MG63 (cell line): ENCODE data around the gene WDR33. TPM values are rescaled to one million over a fixed set of nuclear protein-coding genes. Genes with fewer than 3 reads are reported as not detected.

Experiments used
- DNase-seq: peaks from one replicate; pipeline ENCODE4 v3.0.0-alpha.2; 2020
- H3K27me3 ChIP-seq: fragments of 250-450 bp; sonication (Bioruptor Pico); 2 replicates; pipeline ENCODE4 v1.5.1; 2020; ENCODE audit warnings: mild to moderate bottlenecking, moderate library complexity
- H3K36me3 ChIP-seq: fragments of 250-450 bp; sonication (Bioruptor Pico); 2 replicates; pipeline ENCODE4 v1.5.1; 2020; ENCODE audit warnings: mild to moderate bottlenecking, moderate library complexity
- H3K4me3 ChIP-seq: fragments of 250-450 bp; sonication (Bioruptor Pico); 2 replicates; pipeline ENCODE4 v1.5.1; 2020; ENCODE audit warnings: mild to moderate bottlenecking, moderate library complexity
- H3K9me3 ChIP-seq: fragments of 250-450 bp; sonication (Bioruptor Pico); 2 replicates; pipeline ENCODE4 v1.5.1; 2020; ENCODE audit warnings: mild to moderate bottlenecking, moderate library complexity
- total RNA-seq: library from RNA; depleted of rRNA; stranded (reverse); fragments of >200 nt; shearing (Covaris generic); gene quantifications from 2 replicates; pipeline ENCODE4 v1.2.3, GENCODE V29; 2014; ENCODE audit warnings: low replicate concordance

WDR33 gene
- total RNA-seq, 1 experiment from 2014 or later: 21.9 TPM

DNA sequence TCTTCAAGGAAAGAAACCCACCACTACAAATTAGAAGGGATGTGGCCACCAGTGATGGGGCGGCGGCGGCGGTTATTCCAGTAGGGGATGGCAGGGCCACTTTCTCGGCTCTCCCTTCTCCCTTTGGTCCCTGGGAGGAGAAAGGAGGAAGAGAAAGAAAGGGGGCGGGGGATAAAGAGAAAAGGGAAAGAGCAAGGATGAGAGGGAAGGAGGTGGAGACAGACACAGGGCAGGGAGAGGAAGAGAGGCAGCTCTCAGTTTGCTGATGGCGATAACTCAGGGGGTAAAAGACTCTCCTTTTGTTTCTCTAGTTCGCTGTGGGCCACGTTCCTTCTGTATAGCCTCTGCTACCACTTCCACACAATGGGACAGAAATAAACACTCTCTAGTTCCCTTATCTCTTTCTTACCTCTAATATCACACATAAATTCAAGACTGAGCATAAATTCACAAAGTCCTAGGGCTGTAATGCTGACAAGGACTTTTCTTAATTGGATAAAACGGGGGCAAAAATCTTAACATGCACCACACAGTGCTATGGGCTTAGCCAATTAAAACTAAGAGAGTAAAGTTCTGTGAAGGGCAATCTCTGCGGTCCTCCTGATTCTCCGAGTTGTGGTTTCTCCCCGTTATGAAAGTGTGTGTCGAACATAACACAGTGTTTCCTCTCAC is 95.1 kb downstream of the WDR33 start:
- Histone ChIP-seq H3K9me3 (no peaks in the 10 kb centered on the region), H3K36me3 (peaks cover 52% of the 10 kb centered on the region), H3K27me3 (no peaks in the 10 kb centered on the region), H3K4me3 (no peak overlapping the region)
- DNase-seq: no peak

GRCh38 chr2:127713562-127713961 is 97.4 kb downstream of the WDR33 start:
- Histone ChIP-seq H3K9me3 (no peaks in the 10 kb centered on the region), H3K27me3 (no peaks in the 10 kb centered on the region), H3K4me3 (no peak overlapping the region), H3K36me3 (peaks cover 48% of the 10 kb centered on the region)
- DNase-seq: no peak

DNA sequence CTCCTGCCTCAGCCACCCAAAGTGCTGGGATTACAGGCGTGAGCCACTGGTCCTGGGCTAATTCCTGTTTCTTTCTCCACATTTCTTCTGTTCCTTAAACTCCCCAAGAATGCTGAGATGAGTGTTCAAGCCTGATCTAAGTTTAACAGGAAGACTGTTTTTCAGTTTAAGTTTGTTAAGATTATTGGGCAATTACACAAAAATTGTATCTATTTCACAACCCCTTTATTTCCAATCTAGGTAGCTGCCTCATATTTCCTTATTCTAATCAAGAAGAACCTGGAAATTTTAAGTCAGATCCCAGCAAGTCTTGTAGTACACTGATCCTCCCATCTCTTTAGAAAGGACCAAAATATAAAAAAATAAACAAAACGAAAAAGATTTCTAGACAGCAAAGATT is 98.0 kb downstream of the WDR33 start:
- Histone ChIP-seq H3K4me3 (no peak overlapping the region), H3K27me3 (no peaks in the 10 kb centered on the region), H3K36me3 (peaks cover 49% of the 10 kb centered on the region), H3K9me3 (no peaks in the 10 kb centered on the region)
- no peak for DNase-seq

DNA sequence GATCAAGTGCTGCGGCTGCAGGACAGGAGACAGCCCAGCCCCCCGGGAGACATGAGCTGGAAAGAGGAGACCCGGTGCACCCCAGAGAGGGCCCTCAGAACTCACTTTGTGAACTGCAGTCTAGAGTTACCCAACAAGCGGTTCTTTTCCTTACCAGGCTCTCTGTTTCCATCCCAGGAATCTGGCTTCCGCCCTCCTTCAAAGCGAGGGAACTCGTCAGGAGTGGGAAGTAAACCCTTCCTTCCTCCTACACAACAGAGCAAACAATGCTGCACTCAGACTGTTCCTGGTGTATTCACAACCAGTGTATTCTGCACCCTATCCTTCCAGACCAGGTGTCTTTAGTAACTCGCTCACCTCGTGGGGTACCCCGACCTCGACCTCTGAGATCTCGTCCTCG is 101.6 kb downstream of the WDR33 start:
- DNase-seq: no peak
- Histone ChIP-seq H3K27me3 (no peaks in the 10 kb centered on the region), H3K36me3 (peaks cover 57% of the 10 kb centered on the region), H3K4me3 (no peak overlapping the region), H3K9me3 (no peaks in the 10 kb centered on the region)

DNA sequence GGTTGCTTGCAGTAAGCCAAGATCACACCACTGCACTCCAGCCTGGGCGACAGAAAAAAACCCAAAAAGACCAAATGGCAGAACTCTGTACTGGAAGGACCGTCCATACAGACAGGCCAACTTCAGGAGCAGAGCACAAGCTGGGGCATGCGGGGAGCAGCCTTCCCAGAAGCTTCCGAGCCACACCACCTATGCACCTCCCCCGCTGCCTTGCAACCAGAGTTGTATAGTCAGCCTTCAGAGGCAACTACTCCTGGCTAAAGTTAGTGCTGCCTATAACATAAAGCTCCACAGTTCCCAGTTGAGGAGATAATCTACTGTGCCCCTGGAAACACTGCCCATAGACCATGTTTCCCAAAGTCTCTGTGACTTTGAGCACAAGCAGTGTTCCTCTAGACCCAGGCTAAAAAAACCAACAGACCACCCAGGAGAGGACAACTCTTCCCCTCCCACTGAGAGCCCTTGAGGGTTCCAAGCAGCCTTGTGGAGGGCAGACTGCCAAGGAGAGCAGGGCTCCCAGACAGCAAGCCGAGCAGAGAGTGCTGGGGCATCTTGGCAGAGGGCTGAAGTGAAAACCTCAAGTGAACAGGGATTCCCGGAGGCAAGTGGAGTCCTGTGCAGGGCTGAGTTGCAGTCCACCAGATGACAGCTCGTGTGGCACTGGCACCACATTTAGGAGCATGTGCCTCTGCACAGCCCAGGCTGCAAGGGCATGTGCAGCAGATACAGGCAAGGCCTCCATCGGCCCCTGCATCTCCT is 102.9 kb downstream of the WDR33 start:
- H3K36me3 ChIP-seq: peaks cover 62% of the 10 kb centered on the region
- H3K9me3 ChIP-seq: no peaks in the 10 kb centered on the region
- H3K4me3 ChIP-seq: no peak overlapping the region
- H3K27me3 ChIP-seq: no peaks in the 10 kb centered on the region
- DNase-seq: peak; percentile 19

GRCh38 chr2:127706215-127706990 is 104.6 kb downstream of the WDR33 start:
- H3K36me3 ChIP-seq: peaks cover 69% of the 10 kb centered on the region
- H3K9me3 ChIP-seq: no peaks in the 10 kb centered on the region
- no peaks in the 10 kb centered on the region for H3K27me3 ChIP-seq
- no peak for DNase-seq
- no peak overlapping the region for H3K4me3 ChIP-seq

- Histone ChIP-seq H3K36me3 (peaks cover 69% of the 10 kb centered on the region), H3K27me3 (no peaks in the 10 kb centered on the region), H3K9me3 (no peaks in the 10 kb centered on the region), H3K4me3 (no peak overlapping the region)
- DNase-seq: no peak
These were observed 105.4 kb downstream of the WDR33 start for GRCh38 chr2:127705391-127706065.

- Histone ChIP-seq H3K9me3 (no peaks in the 10 kb centered on the region), H3K4me3 (no peak overlapping the region), H3K36me3 (peaks cover 65% of the 10 kb centered on the region), H3K27me3 (no peaks in the 10 kb centered on the region)
- DNase-seq: no peak
These were observed 106.2 kb downstream of the WDR33 start for GRCh38 chr2:127704641-127705390.

GRCh38 chr2:127703282-127703681 is 107.7 kb downstream of the WDR33 start:
- DNase-seq: no peak
- Histone ChIP-seq H3K9me3 (no peaks in the 10 kb centered on the region), H3K4me3 (no peak overlapping the region), H3K36me3 (peaks cover 51% of the 10 kb centered on the region), H3K27me3 (no peaks in the 10 kb centered on the region)

DNA sequence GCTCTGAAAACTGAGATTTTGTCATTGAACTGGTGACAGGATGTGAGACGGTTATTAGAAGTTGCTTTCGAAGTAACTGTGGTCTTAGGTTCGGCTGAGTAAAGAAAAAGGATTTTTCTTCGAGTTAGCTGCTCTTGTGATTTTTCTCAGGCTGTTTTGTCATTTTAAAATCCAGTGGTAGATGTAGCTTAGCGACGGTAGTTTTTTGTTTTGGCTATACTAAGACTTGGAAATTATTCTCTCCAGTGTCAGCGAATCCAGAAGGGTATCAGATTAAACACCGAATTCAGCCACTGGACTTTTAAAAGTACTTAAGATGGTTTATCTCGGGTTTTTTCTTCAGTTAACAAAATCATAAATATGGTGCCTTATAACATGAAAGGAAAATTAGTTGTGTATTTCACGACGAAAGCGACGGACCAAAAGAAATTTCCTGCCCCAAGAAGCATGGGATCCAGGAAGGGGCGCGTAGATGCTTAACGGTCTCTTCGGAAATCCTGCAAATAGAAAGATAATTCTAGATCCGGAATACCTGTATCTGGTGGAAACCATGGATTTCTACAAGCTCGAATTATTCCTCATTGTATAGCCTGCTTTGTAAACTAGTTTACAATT is 108.5 kb downstream of the WDR33 start:
- DNase-seq: no peak
- Histone ChIP-seq H3K9me3 (no peaks in the 10 kb centered on the region), H3K36me3 (peaks cover 49% of the 10 kb centered on the region), H3K27me3 (no peaks in the 10 kb centered on the region), H3K4me3 (peak overlapping the region; percentile 55)

DNA sequence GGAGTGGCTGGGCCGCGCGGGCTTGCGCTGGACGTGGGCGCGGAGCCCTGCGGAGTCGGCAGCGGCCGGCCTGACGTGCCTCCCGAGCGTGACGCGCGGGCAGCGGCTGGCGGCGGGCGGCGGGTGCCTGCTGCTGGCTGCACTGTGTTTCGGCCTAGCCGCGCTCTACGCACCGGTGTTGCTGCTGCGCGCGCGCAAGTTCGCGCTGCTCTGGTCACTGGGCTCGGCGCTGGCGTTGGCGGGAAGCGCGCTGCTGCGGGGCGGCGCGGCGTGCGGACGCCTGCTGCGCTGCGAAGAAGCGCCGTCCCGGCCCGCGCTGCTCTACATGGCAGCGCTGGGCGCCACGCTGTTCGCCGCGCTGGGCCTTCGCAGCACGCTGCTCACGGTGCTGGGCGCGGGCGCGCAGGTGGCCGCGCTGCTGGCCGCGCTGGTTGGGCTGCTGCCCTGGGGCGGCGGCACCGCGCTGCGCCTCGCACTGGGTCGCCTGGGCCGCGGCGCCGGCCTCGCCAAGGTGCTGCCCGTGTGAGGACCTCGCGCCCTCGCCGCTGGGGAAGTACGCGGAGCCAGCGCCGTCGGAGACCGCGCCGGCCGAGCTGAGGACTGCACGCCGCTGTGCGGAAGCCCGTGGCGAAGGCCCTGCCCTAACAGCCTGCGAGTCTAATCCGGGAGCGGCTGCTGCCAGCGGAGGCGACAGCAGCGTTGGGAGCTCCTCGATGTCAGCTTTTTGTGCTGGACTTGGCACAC is 109.1 kb downstream of the WDR33 start:
- peak; percentile 77 for DNase-seq
- H3K4me3 ChIP-seq: peak overlapping the region; percentile 55

DNA sequence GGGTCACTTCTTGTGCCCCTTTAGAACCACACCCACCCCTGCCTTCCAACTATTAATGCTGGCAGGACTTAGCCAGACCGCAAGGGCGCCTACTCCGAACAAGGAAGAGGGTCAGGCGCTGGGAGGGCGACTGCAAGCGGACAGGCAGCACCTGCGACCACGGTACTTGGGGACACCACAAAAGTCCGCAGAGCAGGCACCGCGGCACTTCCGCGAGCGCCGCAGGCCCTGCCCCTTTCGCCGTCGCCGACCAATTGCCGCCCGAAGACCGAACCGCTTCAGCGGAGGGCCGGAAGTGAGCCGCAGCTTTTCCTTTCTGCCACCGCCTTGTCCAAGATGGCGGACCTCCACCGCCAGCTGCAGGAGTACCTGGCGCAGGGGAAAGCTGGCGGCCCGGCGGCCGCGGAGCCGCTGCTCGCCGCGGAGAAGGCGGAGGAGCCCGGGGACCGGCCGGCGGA is 109.7 kb downstream of the WDR33 start, which contains the start of gene SFT2D3:
Gene SFT2D3, plus strand, starts transcription at position 305 of the 458 bp plus-strand sequence. Its CDS starts 32 bp downstream, at position 337.
- Histone ChIP-seq H3K36me3 (peaks cover 41% of the 10 kb centered on the region), H3K9me3 (no peaks in the 10 kb centered on the region), H3K27me3 (no peaks in the 10 kb centered on the region), H3K4me3 (peak within 1 kb of the TSS; percentile 55)
- peak; percentile 91 for DNase-seq

More for the DNA sequence above, 109.1 kb downstream of the WDR33 start:
- Histone ChIP-seq H3K9me3 (no peaks in the 10 kb centered on the region), H3K36me3 (peaks cover 47% of the 10 kb centered on the region), H3K27me3 (no peaks in the 10 kb centered on the region)

- peak; percentile 8 for DNase-seq
These were observed 110.3 kb downstream of the WDR33 start for GRCh38 chr2:127700527-127701192.

DNA sequence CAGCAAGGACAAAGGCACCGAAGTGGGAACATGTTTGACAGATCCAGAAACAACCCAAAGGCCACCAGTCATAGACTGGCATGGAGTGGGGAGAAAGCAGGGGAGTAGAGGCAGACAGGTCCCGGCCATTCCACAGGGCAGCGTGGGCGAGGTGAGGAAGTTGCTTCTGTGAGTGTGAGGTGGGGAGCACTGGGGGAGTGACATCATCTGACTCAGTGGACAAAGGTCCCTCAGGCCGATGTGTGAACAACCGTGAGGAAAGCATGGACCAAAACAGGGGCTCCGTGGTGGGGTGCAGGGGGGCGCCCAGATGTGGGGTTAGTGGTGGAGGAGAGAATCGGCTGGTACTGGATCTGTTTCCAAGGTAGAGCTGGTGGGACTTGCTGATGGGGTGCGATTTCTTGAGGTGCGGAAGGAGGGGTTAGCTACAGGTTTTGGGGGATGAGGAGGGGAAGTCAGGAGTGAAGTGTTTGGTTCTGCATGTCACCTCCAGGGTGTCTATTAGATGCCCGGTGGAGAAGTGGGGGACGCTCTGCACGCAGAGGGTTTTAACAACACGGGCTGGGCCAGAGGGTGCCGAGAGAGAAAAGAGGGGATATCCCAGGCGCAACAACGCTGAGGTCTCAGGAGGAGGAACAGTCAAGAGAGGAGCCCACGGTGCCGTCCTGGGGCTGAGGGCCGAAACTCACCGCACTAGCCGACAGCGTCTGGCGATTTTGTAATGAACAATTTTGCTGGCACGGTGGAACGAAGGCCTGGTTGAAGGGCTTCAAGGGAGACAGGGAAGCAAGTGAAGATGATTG is 112.2 kb downstream of the WDR33 start:
- Histone ChIP-seq H3K27me3 (no peaks in the 10 kb centered on the region), H3K36me3 (peaks cover 17% of the 10 kb centered on the region), H3K4me3 (no peak overlapping the region), H3K9me3 (no peaks in the 10 kb centered on the region)
- DNase-seq: no peak

More at GRCh38 chr2:127700527-127701192, 110.3 kb downstream of the WDR33 start:
- Histone ChIP-seq H3K9me3 (no peaks in the 10 kb centered on the region), H3K4me3 (peak overlapping the region; percentile 55), H3K36me3 (peaks cover 36% of the 10 kb centered on the region), H3K27me3 (no peaks in the 10 kb centered on the region)
